ENCODE data around the gene PPP6R2.
"Not testable (repeated sequence)": the region's sequence is repeated elsewhere in the genome, so short reads cannot be mapped to it uniquely, and the experiment has no call there.

The PPP6R2 gene

DNA sequence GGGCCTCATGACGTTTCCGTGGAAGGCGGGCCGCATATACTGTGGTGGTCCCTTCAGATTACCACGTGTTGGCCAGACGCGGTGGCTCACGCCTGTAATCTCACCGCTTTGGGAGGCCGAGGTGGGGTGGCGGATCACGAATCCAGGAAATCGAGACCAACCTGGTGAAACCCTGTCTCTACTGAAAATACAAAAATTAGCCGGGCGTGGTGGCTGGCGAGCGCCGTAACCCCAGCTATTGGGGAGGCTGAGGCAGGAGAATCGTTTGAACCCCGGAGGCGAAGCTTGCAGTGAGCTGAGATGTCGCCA lies 15.5 kb upstream of the PPP6R2 start:
- no peaks in the 10 kb centered on the region for H3K4me1 ChIP-seq (ENCODE audit: control insufficient read depth, insufficient read depth, low read length, poor library complexity, severe bottlenecking)
- no peak overlapping the region for H3K27ac ChIP-seq (ENCODE audit: insufficient read depth, low read length, poor library complexity, severe bottlenecking)
- no peaks in the 10 kb centered on the region for H3K9me3 ChIP-seq (ENCODE audit: control insufficient read depth, low read length)
- no peak for DNase-seq
- H3K36me3 ChIP-seq (ENCODE audit: control insufficient read depth, insufficient read depth, low read length), result no peaks in the 10 kb centered on the region
- H3K27me3 ChIP-seq (replicated peaks; ENCODE audit: control insufficient read depth, insufficient read depth, low read length, poor library complexity, severe bottlenecking), result no peaks in the 10 kb centered on the region
- H3K4me3 ChIP-seq (ENCODE audit: insufficient read depth, low read depth, low read length, poor library complexity, severe bottlenecking), result peak overlapping the region; percentile 69

DNA sequence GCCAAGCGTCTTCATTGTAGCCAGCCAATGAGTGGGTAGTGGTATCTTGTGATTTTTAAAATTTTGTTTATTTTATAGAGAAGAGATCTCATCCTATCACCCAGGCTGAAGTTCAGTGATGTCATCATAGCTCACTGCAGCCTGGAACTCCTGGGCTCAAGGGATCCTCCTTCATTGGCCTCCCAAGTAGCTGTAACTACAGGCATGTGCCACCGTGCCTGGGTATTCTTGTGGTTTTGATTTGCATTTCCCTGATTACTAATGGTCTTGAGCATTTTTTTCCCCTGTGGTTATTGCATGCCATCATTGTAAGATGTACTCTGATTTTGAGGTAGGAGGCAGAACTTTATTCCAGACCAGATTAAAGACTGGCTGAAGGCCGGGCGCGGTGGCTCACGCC lies 13.9 kb upstream of the PPP6R2 start:
- Histone ChIP-seq H3K4me1 (ENCODE audit: control insufficient read depth, insufficient read depth, low read length, poor library complexity, severe bottlenecking) (no peaks in the 10 kb centered on the region), H3K27ac (ENCODE audit: insufficient read depth, low read length, poor library complexity, severe bottlenecking) (no peak overlapping the region), H3K9me3 (ENCODE audit: control insufficient read depth, low read length) (no peaks in the 10 kb centered on the region), H3K4me3 (ENCODE audit: insufficient read depth, low read depth, low read length, poor library complexity, severe bottlenecking) (no peak overlapping the region), H3K27me3 (replicated peaks; ENCODE audit: control insufficient read depth, insufficient read depth, low read length, poor library complexity, severe bottlenecking) (no peaks in the 10 kb centered on the region), H3K36me3 (ENCODE audit: control insufficient read depth, insufficient read depth, low read length) (no peaks in the 10 kb centered on the region)
- no peak for DNase-seq

DNA sequence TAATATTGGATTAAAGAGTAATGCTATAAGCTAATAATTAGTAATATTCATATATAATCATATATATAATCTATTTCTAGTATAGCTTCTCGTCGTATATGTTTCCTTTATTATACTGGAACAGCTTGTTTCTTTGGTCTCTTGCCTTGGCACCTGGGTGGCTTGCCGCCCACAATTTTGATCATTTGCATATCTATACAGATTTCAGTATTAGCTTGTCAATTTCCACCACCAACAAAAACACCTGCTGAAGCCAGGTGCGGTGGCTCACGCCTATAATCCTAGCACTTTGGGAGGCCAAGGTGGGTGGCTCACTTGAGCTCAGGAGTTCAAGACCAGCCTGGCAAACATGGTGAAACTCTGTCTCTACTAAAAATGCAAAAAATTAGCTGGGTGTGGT lies 8.7 kb upstream of the PPP6R2 start:
- H3K4me1 ChIP-seq (ENCODE audit: control insufficient read depth, insufficient read depth, low read length, poor library complexity, severe bottlenecking); H3K27me3 ChIP-seq (replicated peaks; ENCODE audit: control insufficient read depth, insufficient read depth, low read length, poor library complexity, severe bottlenecking); H3K27ac ChIP-seq (ENCODE audit: insufficient read depth, low read length, poor library complexity, severe bottlenecking); H3K4me3 ChIP-seq (ENCODE audit: insufficient read depth, low read depth, low read length, poor library complexity, severe bottlenecking); DNase-seq; H3K9me3 ChIP-seq (ENCODE audit: control insufficient read depth, low read length); H3K36me3 ChIP-seq (ENCODE audit: control insufficient read depth, insufficient read depth, low read length): not testable (repeated sequence)

DNA sequence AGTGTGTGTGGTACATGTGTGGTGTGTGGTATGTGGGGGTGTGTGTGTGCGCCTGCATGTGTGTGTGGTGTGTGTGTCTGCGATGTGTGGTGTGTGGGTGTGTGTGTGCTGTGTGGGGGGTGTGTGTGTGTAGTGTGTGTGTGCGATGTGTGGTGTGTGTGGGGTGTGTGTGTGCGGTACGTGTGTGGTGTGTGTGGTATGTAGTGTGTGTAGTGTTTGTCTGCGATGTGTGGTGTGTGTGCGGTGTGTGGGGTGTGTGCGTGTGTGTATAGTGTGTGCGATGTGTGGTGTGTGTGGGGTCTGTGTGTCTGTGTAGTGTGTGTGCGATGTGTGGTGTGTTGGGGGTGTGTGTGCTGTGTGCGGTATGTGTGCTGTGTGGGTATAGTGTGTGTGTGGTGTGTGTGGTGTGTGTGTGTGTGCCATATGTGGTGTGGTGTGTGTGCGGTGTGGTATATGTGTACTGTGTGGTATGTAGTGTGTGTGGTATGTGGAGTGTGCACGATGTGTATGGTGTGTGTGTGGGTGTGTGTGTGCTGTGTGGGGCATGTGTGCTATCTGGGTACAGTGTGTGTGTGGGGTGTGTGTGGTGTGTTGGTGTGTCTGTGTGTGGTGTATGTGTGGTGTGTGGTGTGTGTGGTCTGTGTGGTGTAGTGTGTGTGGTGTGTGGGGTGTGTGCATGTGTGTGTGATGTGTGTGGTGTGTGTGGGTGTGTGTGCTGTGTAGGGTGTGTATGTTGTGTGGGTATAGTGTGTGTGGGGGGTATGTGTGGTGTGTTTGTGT lies 5.7 kb upstream of the PPP6R2 start:
- no peak overlapping the region for H3K27ac ChIP-seq (ENCODE audit: insufficient read depth, low read length, poor library complexity, severe bottlenecking)

DNA sequence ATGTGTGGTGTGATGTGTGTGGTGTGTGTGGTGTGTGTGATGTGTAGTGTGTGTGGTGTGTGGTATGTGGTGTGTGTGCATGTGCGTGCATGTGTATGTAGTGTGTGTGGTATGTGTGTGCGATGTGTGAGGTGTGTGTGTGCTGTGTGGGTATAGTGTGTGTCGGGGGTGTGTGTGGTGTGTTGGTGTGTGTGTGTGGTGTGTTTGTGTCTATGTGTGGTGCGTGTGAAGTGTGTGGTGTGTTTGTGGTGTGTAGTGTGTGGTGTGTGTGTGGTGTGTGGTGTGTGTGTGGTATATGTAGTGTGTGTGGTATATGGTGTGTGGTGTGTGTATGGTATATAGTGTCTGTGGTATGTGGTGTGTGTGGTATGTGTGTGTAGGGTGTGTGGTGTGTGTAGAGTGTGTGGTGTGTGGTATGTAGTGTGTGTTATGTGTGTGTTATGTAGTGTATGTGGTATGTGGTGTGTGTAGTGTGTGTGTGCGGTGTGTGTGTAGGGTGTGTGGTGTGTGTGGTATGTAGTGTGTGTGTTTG lies 5.0 kb upstream of the PPP6R2 start:
- no peak for DNase-seq
- peaks cover 12% of the 10 kb centered on the region for H3K4me1 ChIP-seq (ENCODE audit: control insufficient read depth, insufficient read depth, low read length, poor library complexity, severe bottlenecking)
- no peaks in the 10 kb centered on the region for H3K27me3 ChIP-seq (replicated peaks; ENCODE audit: control insufficient read depth, insufficient read depth, low read length, poor library complexity, severe bottlenecking)
- no peaks in the 10 kb centered on the region for H3K9me3 ChIP-seq (ENCODE audit: control insufficient read depth, low read length)
- H3K4me3 ChIP-seq (ENCODE audit: insufficient read depth, low read depth, low read length, poor library complexity, severe bottlenecking), result no peak overlapping the region
- no peaks in the 10 kb centered on the region for H3K36me3 ChIP-seq (ENCODE audit: control insufficient read depth, insufficient read depth, low read length)
- H3K27ac ChIP-seq (ENCODE audit: insufficient read depth, low read length, poor library complexity, severe bottlenecking), result no peak overlapping the region

More for the DNA sequence above, 5.7 kb upstream of the PPP6R2 start:
- Histone ChIP-seq H3K9me3 (ENCODE audit: control insufficient read depth, low read length) (no peaks in the 10 kb centered on the region), H3K27me3 (replicated peaks; ENCODE audit: control insufficient read depth, insufficient read depth, low read length, poor library complexity, severe bottlenecking) (no peaks in the 10 kb centered on the region), H3K4me3 (ENCODE audit: insufficient read depth, low read depth, low read length, poor library complexity, severe bottlenecking) (no peak overlapping the region), H3K4me1 (ENCODE audit: control insufficient read depth, insufficient read depth, low read length, poor library complexity, severe bottlenecking) (peaks cover 7% of the 10 kb centered on the region), H3K36me3 (ENCODE audit: control insufficient read depth, insufficient read depth, low read length) (no peaks in the 10 kb centered on the region)
- no peak for DNase-seq

DNA sequence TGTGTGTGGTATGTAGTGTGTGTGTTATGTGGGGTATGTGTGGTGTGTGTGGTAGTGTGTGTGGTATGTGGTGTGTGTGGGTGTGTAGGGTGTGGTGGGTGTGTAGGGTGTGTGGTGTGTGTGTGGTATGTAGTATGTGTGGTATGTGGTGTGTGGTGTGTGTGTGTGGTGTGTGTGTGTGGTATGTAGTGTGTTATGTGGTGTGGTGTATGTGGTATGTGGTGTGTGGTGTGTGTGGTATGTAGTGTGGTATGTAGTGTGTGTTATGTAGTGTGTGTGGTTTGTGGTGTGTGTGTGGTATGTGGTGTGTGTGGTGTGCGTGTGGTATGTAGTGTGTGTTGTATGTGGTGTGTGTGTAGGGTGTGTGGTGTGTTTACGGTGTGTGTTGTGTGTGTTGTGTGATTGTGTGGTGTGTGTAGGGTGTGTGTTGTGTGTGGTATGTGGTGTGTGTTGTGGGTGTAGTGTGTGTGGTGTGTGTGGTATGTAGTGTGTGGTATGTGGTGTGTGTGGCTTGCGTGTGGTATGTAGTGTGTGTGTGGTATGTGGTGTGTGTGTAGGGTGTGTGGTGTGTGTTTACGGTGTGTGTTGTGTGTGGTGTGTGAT lies 4.2 kb upstream of the PPP6R2 start:
- DNase-seq, result no peak
- no peaks in the 10 kb centered on the region for H3K9me3 ChIP-seq (ENCODE audit: control insufficient read depth, low read length)
- H3K27me3 ChIP-seq (replicated peaks; ENCODE audit: control insufficient read depth, insufficient read depth, low read length, poor library complexity, severe bottlenecking), result no peaks in the 10 kb centered on the region
- H3K36me3 ChIP-seq (ENCODE audit: control insufficient read depth, insufficient read depth, low read length), result no peaks in the 10 kb centered on the region
- H3K4me1 ChIP-seq (ENCODE audit: control insufficient read depth, insufficient read depth, low read length, poor library complexity, severe bottlenecking), result peaks cover 12% of the 10 kb centered on the region
- H3K27ac ChIP-seq (ENCODE audit: insufficient read depth, low read length, poor library complexity, severe bottlenecking), result no peak overlapping the region
- H3K4me3 ChIP-seq (ENCODE audit: insufficient read depth, low read depth, low read length, poor library complexity, severe bottlenecking), result no peak overlapping the region

DNA sequence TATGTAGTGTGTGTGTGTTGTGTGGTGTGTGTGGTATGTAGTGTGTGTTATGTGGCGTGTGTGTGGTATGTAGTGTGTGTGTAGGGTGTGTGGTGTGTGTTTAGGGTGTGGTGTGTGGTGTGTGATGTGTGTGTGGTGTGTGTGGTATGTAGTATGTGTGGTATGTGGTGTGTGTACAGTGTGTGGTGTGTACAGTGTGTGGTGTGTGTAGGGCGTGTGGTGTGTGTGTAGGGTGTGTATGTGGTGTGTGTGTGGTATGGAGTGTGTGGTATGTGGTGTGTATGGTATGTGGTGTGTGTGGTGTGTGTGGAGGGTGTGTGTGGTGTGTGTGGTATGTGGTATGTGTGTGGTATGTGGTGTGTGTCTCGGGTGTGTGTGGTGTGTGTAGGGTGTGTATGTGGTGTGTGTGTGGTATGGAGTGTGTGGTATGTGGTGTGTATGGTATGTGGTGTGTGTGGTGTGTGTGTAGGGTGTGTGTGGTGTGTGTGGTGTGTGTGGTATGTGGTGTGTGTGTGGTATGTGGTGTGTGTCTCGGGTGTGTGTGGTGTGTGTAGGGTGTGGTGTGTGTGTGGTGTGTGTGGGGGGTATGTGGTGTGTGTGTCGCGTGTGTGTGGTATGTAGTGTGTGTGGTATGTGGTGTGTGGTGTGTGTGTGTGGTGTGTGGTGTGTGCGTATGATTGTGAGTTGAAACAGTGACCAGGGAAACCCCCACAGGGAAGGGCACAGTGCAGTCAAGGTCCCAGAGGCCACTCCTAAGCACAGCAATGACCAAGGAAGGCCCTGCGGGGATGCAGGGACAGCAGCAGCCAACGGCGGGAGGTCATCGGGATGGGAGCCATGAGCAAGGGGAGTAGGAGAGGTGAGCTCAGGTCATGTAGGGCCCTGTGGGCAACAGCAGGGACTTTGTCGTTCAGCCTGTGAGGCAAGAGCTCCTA lies 2.9 kb upstream of the PPP6R2 start:
- no peaks in the 10 kb centered on the region for H3K27me3 ChIP-seq (replicated peaks; ENCODE audit: control insufficient read depth, insufficient read depth, low read length, poor library complexity, severe bottlenecking)
- DNase-seq, result no peak

DNA sequence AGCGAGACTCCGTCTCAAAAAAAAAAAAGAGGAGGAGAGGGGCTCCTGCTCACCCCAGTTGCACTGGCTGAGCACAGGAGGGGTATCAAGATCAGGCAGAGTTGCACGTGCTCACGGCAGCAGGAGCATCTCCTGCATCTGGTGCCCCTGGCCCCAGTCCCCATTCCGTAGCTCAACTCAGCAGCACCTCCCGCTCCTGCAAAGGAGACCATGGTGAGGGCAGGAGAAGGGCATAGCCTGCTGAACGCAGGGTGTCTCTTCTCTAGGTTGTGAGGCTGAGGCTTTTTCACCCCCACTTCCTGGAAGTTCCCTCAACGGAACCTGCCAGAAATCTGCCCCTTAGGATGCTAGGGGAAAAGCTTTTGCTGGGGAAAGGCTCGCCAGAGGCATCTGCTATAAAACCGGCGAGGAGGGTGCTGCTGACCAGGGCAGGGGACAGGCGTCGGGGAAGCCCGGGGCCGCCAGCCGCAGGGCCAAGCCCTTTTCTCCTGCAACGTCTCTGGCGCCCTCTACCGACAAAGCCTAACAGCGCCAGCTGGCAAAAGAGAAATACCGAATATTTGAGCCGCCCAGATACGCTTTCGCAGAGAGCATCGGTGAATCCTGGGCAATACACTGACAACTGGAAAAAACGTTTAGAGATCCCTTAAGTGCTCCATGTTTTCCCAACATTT lies 1.0 kb upstream of the PPP6R2 start:
- H3K27me3 ChIP-seq (replicated peaks; ENCODE audit: control insufficient read depth, insufficient read depth, low read length, poor library complexity, severe bottlenecking), result no peaks in the 10 kb centered on the region
- H3K36me3 ChIP-seq (ENCODE audit: control insufficient read depth, insufficient read depth, low read length), result no peaks in the 10 kb centered on the region
- no peaks in the 10 kb centered on the region for H3K9me3 ChIP-seq (ENCODE audit: control insufficient read depth, low read length)
- H3K4me3 ChIP-seq (ENCODE audit: insufficient read depth, low read depth, low read length, poor library complexity, severe bottlenecking), result peak overlapping the region; percentile 46
- peak; percentile 70 to 82 (median 71) for DNase-seq
- peak overlapping the region; percentile 89 for H3K27ac ChIP-seq (ENCODE audit: insufficient read depth, low read length, poor library complexity, severe bottlenecking)
- peaks cover 18% of the 10 kb centered on the region for H3K4me1 ChIP-seq (ENCODE audit: control insufficient read depth, insufficient read depth, low read length, poor library complexity, severe bottlenecking)

More for the DNA sequence above, 2.9 kb upstream of the PPP6R2 start:
- Histone ChIP-seq H3K4me3 (ENCODE audit: insufficient read depth, low read depth, low read length, poor library complexity, severe bottlenecking) (no peak overlapping the region), H3K9me3 (ENCODE audit: control insufficient read depth, low read length) (no peaks in the 10 kb centered on the region), H3K27ac (ENCODE audit: insufficient read depth, low read length, poor library complexity, severe bottlenecking) (no peak overlapping the region), H3K4me1 (ENCODE audit: control insufficient read depth, insufficient read depth, low read length, poor library complexity, severe bottlenecking) (peaks cover 12% of the 10 kb centered on the region), H3K36me3 (ENCODE audit: control insufficient read depth, insufficient read depth, low read length) (no peaks in the 10 kb centered on the region)

DNA sequence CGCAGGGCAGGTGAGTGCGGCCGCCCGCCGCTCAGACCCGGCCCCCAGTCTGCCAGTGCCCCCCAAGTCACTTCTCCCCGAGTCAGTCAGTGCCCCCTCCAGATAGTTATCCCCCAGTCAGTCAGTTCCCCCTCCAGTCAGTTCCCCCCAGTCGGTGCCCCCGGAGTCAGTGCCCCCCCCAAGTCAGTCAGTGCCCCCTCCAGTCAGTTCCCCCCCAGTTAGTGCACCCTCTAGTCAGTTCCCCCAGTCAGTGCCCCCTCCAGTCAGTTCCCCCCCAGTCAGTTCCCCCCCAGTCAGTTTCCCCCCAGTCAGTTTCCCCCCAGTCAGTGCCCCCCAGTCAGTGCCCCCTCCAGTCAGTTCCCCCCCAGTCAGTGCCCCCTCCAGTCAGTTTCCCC lies 411 bp downstream of the PPP6R2 start:
- Histone ChIP-seq H3K4me3 (ENCODE audit: insufficient read depth, low read depth, low read length, poor library complexity, severe bottlenecking) (peak overlapping the region; percentile 87), H3K9me3 (ENCODE audit: control insufficient read depth, low read length) (no peaks in the 10 kb centered on the region), H3K4me1 (ENCODE audit: control insufficient read depth, insufficient read depth, low read length, poor library complexity, severe bottlenecking) (peaks cover 18% of the 10 kb centered on the region), H3K36me3 (ENCODE audit: control insufficient read depth, insufficient read depth, low read length) (peaks cover 7% of the 10 kb centered on the region), H3K27me3 (replicated peaks; ENCODE audit: control insufficient read depth, insufficient read depth, low read length, poor library complexity, severe bottlenecking) (no peaks in the 10 kb centered on the region), H3K27ac (ENCODE audit: insufficient read depth, low read length, poor library complexity, severe bottlenecking) (peak overlapping the region; percentile 89)
- no peak for DNase-seq

Data from effector memory CD4-positive, alpha-beta T cell (primary cell).